Stomach smooth muscle (tissue), 2 donors: ENCODE results near the gene PTPRG.

Source experiments
- H3K27ac ChIP-seq: one replicate; pipeline ENCODE4 v1.7.0; 2013; ENCODE audit warnings: mild to moderate bottlenecking, low read length, inconsistent platforms
- H3K27me3 ChIP-seq, 2 donors: one replicate each; pipeline ENCODE4 v1.7.0; 2013; ENCODE audit warnings: low read length in 2 of 2; ENCODE audit not compliant: insufficient read depth in 2 of 2, control insufficient read depth in 1 of 2
- H3K36me3 ChIP-seq, 2 donors: one replicate each; pipeline ENCODE4 v1.7.0; 2013; ENCODE audit warnings: low read length in 2 of 2; ENCODE audit not compliant: control insufficient read depth in 2 of 2, insufficient read depth in 2 of 2
- H3K4me1 ChIP-seq: one replicate; pipeline ENCODE4 v1.7.0; 2013; ENCODE audit warnings: low read length; ENCODE audit not compliant: control insufficient read depth, insufficient read depth
- H3K4me3 ChIP-seq, 2 donors: one replicate each; pipeline ENCODE4 v1.7.0; 2013; ENCODE audit warnings: low read length in 2 of 2
- H3K9ac ChIP-seq, 2 donors: one replicate each; pipeline ENCODE4 v1.7.0; 2013; ENCODE audit warnings: low read length in 2 of 2, mild to moderate bottlenecking in 1 of 2
- H3K9me3 ChIP-seq, 2 donors: one replicate each; pipeline ENCODE4 v1.7.0; 2013; ENCODE audit warnings: low read length in 2 of 2; ENCODE audit not compliant: control insufficient read depth in 2 of 2
- donor health status: healthy.
- donor health status: Pancreatic carcinoma.

PTPRG gene

DNA sequence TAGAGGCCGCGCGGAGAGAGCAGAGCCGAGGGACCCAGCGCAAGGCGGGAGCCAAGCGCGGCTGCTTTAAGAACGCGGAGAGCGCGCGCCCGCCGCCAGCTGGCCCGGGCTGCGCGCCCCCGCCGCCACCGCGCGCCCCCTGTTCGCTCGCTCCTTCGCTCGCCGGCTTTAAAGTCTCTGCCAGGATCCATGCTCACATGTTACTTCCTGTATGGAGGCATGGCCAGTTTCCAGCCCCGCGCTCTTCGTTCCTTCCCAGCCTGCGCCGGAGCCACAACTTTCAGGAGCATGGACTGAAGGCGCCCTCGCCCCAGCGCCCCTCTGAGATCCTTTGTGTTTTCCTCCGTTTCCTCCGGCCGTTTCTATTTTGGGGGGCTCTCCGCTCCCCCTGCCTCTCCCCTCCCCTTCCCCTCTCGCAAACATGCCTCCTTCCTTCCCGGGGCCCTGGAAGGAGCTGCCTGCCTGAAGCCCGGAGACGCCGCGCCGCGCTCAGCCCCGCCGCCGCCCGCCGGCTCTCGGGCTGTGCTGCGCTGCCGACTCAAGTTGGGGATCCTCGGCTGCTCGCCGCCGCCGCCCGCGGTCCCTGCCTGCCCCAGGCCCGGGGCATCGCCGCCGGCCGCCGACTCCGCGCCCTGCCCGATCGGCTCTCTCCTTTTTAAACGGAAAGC is at the start of gene PTPRG:
TSS of gene PTPRG (plus strand) at position 198 of the 668 bp plus-strand sequence. CDS start 717 bp downstream, outside the sequence.
- Histone ChIP-seq H3K9ac (peak within 1 kb of the TSS; percentile 77 to 82), H3K4me3 (peak within 1 kb of the TSS; percentile 89 to 90), H3K4me1 (peaks cover 16% of the 10 kb centered on the region), H3K27me3 (no peaks in the 10 kb centered on the region), H3K9me3 (peaks cover 0 to 3% of the 10 kb centered on the region in 2 donors), H3K36me3 (no peaks in the 10 kb centered on the region), H3K27ac (peak within 1 kb of the TSS; percentile 91)

DNA sequence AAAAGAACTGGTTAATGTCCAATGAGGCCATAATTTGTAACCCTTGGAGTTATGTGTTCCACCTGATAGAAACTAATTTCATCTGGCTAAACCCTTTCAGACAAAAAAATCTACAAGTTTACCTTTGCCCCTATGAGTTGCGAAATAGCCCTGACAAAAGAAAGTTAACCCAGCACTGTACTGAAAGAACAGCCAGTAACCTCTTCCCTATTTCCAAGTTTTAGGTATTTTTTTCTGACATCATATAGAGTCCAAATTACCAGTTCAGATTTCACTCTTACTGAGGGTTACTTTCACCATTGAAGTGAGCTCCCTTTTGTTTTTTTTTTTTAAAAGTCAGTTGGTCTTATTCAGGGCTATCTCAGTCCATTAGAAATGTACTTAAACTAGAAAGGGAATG is 42.8 kb upstream of the PTPRG start:
- Histone ChIP-seq H3K9me3 (no peaks in the 10 kb centered on the region), H3K27ac (no peak overlapping the region), H3K27me3 (no peaks in the 10 kb centered on the region), H3K9ac (no peak overlapping the region), H3K4me1 (no peaks in the 10 kb centered on the region), H3K4me3 (no peak overlapping the region), H3K36me3 (no peaks in the 10 kb centered on the region)

DNA sequence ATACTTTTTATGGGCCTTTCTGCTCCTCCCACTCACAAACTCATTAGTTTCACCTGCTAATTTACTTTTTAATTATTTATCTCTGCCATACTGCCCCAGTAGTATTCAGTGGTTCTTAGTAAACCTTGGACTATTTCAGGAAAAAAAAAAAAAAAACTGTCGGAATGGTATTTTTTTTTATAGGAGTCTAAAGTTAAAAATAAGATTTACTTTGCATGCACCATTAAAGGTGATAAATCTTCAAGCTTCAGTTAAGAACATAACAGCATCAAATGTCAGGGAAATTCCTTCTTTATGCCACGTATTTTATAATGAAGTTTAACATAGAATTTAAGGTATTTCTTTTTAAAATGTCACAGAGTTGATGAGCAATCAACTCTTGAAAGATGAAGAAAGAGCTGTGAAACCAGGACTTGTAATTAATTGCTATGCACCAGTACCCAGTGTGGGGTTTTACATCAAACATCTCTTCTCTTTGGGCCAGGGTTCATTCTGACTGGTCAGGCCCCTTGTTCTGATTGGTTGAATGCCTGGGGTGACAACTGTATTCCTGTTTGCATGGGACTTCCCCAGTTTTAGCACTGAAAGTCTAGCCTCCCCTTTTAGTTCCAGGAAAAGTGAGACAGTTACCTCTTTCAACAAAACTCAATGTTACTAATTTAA is 40.3 kb upstream of the PTPRG start:
- H3K4me1 ChIP-seq: no peaks in the 10 kb centered on the region
- no peaks in the 10 kb centered on the region for H3K27me3 ChIP-seq
- H3K27ac ChIP-seq: no peak overlapping the region
- no peak overlapping the region for H3K4me3 ChIP-seq
- H3K9ac ChIP-seq: no peak overlapping the region
- H3K9me3 ChIP-seq: no peaks in the 10 kb centered on the region
- no peaks in the 10 kb centered on the region for H3K36me3 ChIP-seq

- H3K27ac ChIP-seq: no peak overlapping the region
- no peak overlapping the region for H3K9ac ChIP-seq
- H3K27me3 ChIP-seq: no peaks in the 10 kb centered on the region
- H3K4me1 ChIP-seq: no peaks in the 10 kb centered on the region
- H3K36me3 ChIP-seq: no peaks in the 10 kb centered on the region
- no peaks in the 10 kb centered on the region for H3K9me3 ChIP-seq
- no peak overlapping the region for H3K4me3 ChIP-seq
Measured at GRCh38 chr3:61522060-61522459, 39.3 kb upstream of the PTPRG start.

GRCh38 chr3:61522626-61523025 is 38.7 kb upstream of the PTPRG start:
- Histone ChIP-seq H3K9me3 (no peaks in the 10 kb centered on the region), H3K9ac (no peak overlapping the region), H3K36me3 (no peaks in the 10 kb centered on the region), H3K4me1 (no peaks in the 10 kb centered on the region), H3K27me3 (no peaks in the 10 kb centered on the region), H3K27ac (no peak overlapping the region), H3K4me3 (no peak overlapping the region)

DNA sequence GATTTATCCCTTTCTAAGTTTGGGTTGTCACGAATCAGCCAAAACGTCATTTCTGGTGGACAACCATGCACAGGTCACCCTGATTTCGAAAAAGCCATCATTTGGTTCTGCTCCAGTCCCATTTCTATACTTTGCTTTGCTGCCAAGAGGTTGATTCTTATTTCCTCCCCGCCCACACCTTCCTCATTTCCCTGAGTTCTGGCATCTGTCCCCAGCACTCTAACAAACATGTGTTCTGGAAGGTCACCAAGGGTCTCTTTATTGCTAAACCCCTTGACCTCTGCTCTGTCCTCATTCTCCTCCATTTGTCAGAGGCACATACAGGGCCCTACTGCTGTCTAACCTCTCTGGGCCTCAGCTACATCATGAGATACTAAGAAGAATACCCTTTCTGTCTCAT is 36.4 kb upstream of the PTPRG start:
- Histone ChIP-seq H3K27me3 (no peaks in the 10 kb centered on the region), H3K9me3 (no peaks in the 10 kb centered on the region), H3K9ac (no peak overlapping the region), H3K4me1 (no peaks in the 10 kb centered on the region), H3K27ac (no peak overlapping the region), H3K4me3 (no peak overlapping the region), H3K36me3 (no peaks in the 10 kb centered on the region)

- Histone ChIP-seq H3K4me3 (no peak overlapping the region), H3K4me1 (no peaks in the 10 kb centered on the region), H3K27me3 (no peaks in the 10 kb centered on the region), H3K9ac (no peak overlapping the region), H3K36me3 (no peaks in the 10 kb centered on the region), H3K9me3 (no peaks in the 10 kb centered on the region), H3K27ac (no peak overlapping the region)
Measured at GRCh38 chr3:61526308-61526707, 35.1 kb upstream of the PTPRG start.

DNA sequence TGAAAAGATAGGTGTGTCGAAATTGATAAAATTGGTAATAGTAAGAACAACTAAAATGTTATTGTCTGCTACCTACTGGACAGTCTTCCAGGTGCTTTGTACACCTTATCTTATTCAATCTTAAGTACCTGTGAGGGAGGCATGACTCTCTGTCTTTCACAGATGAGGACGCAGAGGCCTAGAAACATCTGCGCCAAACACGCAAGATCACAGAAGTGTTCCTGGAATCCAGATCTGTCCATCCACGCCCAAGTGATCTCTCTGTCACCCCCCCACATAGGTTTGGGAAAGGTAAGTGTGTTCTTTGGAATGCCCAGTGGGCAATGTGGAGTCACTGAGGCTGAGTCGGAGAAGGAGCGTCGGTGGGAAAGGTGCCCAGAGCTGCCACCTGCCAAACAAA is 34.4 kb upstream of the PTPRG start:
- Histone ChIP-seq H3K4me1 (no peaks in the 10 kb centered on the region), H3K4me3 (no peak overlapping the region), H3K9ac (no peak overlapping the region), H3K27ac (no peak overlapping the region), H3K27me3 (no peaks in the 10 kb centered on the region), H3K36me3 (no peaks in the 10 kb centered on the region), H3K9me3 (no peaks in the 10 kb centered on the region)

DNA sequence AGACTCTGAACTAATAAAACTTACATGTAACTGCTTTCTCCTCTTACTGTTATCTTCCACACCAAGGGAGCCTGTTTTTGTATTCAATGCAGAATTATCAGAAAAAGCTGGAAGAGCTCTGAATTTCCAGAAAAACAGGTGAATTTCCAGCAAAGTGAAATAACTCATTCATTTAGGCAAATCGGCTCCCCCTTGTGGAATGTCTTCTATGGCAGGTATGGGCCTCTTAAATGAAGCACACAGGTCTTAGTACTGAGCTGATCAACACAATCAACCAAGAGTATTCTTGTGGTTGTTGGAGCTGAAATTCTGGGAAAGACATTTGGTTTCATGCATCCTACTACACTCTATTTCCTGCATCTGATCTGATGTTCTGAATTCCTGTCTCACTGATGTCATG is 31.0 kb upstream of the PTPRG start:
- Histone ChIP-seq H3K9me3 (no peaks in the 10 kb centered on the region), H3K36me3 (no peaks in the 10 kb centered on the region), H3K4me1 (no peaks in the 10 kb centered on the region), H3K27me3 (no peaks in the 10 kb centered on the region), H3K4me3 (no peak overlapping the region), H3K9ac (no peak overlapping the region), H3K27ac (no peak overlapping the region)

DNA sequence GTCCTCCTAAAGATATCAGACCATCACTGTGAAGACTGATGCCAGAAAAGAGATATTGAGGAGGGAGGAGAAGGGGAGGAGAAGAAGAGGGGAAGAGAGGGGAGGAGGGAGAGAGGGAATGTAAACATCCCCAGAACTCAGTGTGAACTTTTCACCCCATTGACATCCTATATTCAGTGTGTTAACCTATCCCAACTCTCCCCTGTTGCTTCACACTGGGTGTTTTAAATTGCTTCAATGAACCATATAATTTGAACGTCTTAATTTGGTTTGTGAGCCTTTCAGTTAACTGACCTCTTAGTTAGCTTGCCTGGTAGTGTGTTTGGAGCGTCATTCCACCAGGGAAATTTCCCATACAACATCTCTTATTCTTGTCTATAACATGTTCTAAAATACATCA is 29.8 kb upstream of the PTPRG start:
- Histone ChIP-seq H3K4me1 (no peaks in the 10 kb centered on the region), H3K9ac (no peak overlapping the region), H3K4me3 (no peak overlapping the region), H3K27ac (no peak overlapping the region), H3K27me3 (no peaks in the 10 kb centered on the region), H3K36me3 (no peaks in the 10 kb centered on the region), H3K9me3 (no peaks in the 10 kb centered on the region)

GRCh38 chr3:61532739-61533500 is 28.5 kb upstream of the PTPRG start:
- Histone ChIP-seq H3K36me3 (no peaks in the 10 kb centered on the region), H3K9ac (no peak overlapping the region), H3K27me3 (no peaks in the 10 kb centered on the region), H3K4me1 (no peaks in the 10 kb centered on the region), H3K27ac (no peak overlapping the region), H3K4me3 (no peak overlapping the region), H3K9me3 (no peaks in the 10 kb centered on the region)
